GM19463 (cell line): ENCODE data around the gene MBD1.
A peak's percentile ranks its signal among the peaks of the same experiment; 100 is the strongest.
"Not testable (repeated sequence)": the region's sequence is repeated elsewhere in the genome, so short reads cannot be mapped to it uniquely, and the experiment has no call there.

ENCODE experiments used
- ATAC-seq: cut with Tn5 transposase; IDR thresholded peaks from one replicate; pipeline ENCODE4 v1.9.1; 2021; ENCODE audit warnings: mild to moderate bottlenecking, moderate library complexity; ENCODE audit not compliant: unreplicated experiment

Gene MBD1, protein sequence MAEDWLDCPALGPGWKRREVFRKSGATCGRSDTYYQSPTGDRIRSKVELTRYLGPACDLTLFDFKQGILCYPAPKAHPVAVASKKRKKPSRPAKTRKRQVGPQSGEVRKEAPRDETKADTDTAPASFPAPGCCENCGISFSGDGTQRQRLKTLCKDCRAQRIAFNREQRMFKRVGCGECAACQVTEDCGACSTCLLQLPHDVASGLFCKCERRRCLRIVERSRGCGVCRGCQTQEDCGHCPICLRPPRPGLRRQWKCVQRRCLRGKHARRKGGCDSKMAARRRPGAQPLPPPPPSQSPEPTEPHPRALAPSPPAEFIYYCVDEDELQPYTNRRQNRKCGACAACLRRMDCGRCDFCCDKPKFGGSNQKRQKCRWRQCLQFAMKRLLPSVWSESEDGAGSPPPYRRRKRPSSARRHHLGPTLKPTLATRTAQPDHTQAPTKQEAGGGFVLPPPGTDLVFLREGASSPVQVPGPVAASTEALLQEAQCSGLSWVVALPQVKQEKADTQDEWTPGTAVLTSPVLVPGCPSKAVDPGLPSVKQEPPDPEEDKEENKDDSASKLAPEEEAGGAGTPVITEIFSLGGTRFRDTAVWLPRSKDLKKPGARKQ

DNA sequence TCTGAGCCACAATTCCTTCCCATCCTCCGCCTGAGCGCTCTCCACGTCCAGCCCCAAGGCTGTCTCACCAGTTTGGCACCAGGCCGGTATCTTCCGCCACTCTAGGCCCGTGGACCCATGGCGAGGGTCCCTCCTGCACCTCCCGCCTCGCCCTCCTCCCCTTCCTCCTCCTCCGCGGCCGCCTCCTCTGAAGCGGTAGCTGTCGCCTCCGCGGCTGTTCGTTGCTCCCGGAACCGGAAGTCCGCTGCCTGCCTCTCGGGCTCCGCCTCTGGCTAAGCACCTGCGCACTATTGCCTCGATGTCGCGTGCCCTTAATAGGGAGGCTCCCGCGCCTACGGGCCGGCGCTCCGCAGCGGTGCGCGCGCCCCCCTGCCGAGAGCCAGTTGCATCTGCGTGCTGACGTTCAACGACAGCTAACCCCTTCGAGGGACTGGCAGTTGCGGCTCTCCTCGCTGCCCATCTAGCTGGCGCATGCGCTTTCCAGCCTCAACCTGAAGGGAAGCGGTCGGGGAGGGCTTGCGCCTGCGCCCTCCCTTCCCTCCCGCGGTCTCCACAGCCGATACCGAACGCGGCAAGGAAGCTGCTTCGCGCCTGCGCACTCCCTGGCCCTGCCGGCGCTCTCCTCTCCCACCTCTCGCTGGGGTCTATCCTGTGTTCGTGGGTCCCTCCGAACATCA, at the start of gene MBD1:
TSS of gene MBD1 (minus strand) at position 229 of the 677 bp plus-strand sequence. CDS start 1,531 bp downstream, outside the sequence.
- ATAC-seq: peak; percentile 93

DNA sequence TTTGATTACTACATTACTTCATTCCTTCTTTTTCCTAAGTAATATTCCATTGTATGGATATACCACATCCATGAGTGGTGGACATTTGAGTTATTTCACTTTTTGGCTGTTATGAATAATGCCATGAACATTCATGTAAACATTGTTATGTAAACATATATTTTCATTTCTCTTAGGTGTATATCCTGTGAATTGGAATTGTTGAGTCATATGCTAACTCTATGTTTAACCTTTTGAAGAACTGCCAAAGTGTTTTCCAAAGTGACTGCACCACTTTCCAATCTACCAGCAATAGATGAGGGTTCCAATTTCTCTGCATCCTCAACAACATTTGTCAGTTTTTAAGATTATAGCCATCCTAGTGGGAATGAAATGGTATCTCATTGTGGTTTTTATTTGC, 48.9 kb upstream of the MBD1 start:
- no peak for ATAC-seq

DNA sequence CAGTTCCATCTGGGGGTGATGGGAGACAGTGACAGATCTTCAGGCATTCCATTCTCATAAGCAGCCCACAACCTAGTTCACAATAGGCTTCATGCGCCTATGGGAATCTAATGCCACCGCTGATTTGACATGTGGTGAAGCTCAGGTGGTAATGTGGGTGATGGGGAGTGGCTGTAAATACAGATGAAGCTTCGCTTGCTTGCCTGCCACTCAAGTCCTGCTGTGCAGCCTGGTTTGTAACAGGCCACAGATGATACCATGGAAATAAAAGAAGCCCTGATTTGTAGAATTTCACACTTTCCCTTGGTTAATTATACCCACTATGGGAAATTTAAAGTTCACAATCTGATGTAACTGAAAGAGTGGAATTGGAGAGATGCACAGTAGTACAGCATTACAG, 46.7 kb upstream of the MBD1 start:
- no peak for ATAC-seq

DNA sequence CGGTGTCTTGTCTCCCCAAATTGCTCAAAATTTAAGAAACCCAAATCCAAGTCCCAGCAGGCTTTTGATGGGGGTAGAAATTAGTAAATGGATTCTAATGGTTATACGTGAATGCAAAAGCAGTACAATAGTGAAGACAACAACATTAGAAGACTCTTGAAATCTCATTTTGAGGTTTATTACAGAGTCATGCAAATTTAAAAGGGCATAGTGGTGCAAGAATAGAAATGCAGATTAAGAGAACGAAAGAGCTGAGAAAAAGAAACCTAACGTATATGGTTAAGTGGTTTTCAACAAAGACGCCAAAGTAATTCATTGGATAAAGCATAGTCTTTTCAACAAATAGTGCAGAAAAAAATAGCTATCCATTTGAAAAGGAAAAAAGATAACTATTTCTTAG, 39.4 kb upstream of the MBD1 start:
- ATAC-seq: no peak

DNA sequence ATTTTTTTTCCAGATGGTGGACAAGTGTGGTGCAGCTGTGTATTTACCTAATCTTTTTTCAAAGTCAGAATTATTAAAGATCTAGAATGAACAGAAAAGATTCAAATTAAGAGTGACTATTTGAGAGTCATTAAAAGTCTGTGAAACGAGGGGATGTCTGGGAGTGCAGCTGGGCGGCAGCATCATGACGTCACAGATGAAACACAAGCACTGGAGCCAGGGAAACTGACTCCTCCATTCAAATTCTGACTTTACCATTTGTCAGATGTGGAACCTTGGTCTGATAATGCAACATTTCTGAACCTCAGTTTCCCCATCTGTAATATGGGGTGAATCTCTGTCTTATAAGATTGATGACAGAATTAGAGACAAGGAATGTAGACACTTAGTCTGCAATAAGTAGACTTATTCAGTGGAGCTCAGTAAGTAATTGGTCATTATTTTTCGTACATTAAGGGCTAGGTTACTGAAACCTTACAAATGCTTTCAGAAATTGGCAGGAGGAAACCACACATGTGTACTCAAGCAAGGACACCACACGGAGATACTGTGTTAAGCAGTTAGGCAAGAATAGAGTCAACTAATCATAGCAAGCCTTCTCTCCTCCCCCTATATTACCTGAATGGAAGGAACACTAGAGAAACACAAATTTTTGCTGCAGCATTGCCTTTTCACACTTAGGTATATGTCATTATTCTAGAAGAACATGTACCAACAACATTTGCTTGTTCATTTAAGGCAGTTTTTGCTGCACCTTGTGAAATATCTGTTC, 34.0 kb upstream of the MBD1 start:
- ATAC-seq: peak; percentile 67

DNA sequence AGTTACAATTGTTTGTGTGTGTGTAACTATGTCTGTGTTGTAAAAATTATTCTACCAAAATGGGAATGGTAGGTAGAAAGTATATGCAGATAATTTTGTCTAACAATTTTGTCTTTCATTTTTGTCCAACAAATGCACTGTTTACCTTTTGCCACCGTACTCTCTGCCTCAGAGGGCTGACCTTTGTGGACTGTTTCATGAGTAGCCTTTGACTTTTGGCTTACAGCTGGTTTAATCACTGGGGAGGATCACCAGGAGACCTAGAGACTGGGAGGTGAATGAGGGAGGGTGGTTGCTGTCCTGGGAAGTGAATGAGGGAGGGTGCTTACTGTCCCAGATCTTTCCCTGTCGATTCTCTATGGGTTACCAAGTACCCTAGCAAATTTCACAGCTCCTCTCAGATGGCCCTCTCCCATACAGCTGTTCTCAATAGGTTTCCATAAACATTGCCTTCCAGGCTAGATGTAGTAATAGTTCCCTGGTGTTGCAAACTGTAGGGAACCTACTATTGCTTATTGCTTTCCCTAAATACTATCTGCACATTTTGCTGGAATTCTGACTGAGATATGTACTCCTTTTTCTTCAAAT, 32.6 kb upstream of the MBD1 start:
- no peak for ATAC-seq

DNA sequence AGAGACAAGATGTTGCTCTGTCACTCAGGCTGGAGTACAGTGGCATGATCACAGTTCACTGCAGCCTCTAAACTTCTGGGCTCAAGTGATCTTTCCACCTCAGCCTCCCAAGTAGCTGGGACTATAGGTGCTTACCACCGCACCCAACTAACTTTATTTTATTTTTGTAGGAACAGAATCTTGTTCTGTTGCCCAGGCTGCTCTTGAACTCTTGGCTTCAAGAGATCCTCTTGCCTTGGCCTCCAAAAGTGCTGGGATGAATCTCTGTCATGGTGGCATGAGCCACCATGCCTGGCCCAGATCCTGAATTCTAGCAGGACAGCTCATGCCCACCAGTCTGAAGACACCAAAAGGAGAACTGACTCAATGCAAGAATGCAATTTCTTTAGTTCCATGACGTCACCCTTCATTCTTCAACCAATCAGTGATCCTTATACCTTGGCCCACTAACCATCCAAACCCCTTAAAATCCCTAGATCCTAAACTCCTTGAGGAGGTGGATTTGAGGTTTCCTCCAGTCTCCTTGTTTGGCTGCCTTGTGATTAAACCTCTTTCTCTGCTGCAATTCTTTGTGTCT, 31.8 kb upstream of the MBD1 start:
- peak; percentile 33 for ATAC-seq

DNA sequence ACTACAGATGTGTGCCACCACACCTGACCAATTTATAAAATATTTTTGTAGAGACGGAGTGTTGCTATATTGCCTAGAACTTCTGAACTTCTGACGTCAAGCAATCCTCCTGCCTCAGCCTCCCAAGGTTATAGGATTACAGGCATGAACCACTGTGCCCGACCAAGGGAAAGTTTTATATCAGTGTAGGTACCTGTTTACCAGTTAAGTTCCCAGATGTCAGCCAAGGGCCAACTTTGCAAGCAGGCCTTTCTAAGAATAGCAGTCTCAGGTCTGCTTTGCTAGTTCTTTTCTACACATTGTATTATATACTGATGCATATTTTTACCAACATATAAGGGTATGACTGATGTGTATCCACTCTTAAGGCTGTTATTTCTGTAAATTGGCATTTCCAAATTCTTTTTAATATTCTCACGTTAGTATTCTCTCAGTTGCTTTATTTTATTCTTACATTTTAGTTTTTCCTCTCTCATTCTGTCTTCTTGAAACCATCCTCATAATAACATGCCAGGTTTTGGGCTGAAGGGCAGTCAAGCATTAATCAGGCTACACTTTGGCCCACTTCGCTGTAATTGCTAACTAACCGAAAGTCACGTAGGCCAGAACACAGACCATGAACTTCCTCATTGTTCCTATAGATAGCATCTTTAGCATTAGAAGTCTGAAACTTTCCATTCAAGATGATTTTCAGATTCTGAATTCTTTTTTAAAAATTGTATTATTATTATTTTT, 31.1 kb upstream of the MBD1 start:
- peak; percentile 65 for ATAC-seq

DNA sequence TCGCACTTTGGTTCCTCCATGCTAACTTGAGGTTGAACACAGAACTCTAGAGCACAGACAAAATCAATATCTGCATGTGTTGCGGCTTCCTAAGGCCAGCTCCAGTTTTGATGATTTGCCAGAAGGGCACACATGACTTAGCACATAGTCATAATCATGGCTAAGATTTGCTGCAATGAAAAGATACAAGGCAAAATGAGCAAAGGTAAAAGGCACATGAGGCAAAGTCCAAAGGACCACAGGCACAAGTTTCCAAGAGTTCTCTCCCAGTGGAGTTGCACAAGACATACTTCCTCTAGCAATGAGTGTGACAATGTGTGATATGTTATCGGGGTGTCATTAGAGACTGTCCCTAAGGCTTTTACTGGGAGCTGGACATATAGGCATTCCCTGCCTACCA, 30.3 kb upstream of the MBD1 start:
- ATAC-seq: no peak

DNA sequence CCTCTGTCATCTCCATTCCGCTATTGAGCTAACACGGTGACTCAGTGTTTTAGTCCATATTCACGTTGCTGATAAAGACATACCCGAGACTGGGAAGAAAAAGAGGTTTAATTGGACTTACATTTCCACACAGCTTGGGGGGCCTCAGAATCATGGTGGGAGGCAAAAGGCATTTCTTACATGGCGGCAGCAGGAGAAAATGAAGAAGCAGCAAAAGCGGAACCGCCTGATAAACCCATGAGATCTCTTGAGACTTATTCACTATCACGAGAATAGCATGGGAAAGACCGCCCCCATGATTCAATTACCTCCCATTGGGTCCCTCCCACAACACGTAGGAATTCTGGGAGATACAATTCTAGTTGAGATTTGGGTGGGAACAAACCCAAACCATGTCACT, 28.8 kb upstream of the MBD1 start:
- no peak for ATAC-seq

DNA sequence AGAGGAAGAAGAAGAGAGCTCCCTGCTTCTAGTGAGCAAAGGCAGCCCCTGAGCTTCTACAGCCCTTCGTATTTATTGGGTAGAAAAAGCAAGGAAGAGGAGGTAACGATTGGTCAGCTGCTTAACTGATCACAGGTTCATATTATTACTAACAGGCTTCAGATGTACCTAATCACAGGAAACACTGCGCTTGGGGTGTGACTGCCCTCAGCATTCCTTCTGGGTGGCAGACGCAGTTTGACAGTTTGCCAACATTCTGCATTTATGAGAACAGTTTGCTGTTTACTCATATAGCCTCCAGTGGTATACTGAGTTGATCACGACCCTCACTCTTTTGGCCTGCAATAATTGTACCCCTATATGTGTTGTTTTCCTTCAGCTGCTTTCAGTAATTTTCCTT, 27.5 kb upstream of the MBD1 start:
- ATAC-seq: not testable (repeated sequence)

DNA sequence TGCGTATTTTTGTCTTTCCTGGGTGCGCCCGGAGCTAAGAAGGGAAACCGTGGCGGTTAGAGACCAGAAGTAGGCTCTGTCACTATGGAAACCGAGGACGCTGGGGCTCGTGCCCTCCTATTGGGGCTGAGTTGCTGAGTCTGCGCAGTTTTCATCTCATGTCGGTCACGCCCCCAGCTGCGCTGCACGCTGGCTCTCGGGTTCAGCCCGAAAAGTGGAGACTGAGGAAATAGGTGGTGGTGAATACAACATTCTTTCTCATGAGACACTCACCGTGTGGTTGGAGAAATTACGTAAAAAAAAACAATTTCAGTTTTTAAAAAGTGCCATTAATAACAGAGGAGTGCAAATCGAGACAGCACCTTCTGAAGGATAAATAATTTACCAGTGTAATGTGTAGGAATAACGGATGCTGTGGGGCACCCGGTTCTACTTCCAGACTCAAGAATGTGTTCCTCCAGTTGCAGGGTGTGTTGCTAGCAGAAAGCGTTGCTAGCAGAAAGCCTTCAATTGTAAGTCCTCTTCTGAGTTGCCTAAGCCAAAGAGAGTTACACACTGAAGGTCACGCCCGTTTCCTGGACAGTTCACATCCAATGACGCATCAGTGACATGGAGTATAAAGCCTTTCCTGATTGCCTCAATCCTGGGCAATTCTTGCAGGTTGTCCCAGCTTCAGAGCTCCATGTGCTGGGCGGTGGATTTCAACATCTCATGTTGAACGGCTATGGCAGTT, 26.6 kb upstream of the MBD1 start:
- ATAC-seq: peak; percentile 85

DNA sequence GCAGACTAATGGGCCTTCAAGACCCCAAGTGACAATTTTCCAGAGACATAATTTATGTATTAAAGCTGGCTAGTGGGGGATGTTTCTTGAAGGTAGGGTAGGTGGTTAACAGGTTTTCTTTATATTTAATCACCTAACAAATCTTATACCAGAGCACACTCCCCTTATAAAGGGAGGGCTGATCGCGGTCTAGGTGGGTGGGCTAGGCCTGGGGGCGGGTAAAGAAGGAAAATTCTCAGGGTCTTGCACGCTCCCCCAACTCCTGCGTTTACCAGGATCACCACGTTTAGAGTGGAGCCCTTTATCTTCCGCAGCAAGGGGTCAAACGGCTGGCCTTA, 26.0 kb upstream of the MBD1 start:
- ATAC-seq: no peak

DNA sequence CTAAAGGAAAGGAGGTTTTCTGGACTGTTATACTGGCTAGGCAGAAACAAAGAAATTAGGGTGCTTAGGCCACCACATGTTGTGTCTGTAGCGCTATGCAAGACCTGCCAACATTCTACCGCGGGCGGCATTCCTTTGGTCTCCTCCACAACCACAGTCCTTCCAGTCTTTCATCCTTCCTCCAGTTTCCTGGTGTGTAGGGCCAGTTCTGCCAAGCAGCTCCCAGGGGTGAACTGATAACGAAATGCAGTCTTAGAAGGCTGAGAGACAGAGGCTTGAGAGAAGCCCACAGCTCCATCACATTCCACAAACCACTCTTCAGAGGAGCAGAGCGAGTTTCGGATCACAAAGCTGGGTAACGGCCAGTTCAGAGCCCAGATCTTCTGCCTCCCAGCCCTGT, 25.6 kb upstream of the MBD1 start:
- no peak for ATAC-seq

DNA sequence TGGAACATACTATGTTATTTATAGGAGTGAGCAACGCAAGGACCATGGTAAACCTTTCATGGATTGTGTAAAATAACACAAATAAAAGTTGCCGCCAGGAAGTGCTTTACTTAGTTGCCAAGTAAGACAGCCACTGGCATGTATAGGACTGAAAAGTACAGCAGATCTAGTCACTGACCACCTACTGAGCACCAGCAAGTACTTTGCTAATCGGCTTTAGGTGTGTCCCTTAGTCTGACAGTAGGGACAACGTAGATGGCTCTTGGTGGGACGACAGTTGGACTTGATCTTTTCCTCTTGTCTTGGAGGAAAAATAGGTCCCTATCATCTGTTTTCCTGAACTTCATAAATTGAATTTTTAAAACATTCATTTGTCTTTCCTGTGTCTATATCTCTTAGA, 19.8 kb upstream of the MBD1 start:
- ATAC-seq: no peak

DNA sequence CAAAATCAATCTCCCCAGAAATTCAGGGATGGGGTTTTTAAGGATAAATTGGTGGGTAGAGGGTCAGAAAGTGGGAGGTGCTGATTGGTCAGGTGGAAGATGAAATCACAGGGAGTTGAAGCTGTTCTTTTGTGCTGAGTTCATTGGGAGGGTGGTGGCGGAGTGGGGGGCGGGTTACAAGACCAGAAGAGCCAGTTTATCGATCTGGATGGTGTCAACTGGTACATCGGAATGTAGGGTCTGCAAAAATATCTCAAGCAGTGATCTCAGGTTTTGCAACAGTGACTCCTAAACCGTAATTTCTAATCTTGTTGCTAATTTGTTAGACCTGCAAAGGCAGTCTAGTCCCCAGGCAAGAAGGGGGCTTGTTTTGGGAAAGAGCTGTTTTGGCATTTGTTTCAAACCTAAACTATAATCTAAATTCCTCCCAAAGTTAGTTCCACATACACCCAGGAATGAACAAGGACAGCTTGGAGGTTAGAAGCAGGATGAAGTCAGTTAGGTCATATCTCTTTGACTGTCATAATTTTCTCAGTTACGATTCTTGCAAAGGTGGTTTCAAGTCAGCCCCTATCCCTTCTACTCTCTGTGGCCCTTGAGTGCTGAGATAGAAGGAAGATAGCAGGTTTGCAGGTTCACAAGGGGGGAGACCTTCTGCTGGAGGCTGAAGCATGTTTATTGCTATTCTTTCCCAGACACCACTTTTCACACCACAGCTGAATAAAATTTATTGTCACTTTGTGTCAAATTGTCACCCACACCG, 18.5 kb upstream of the MBD1 start:
- no peak for ATAC-seq

DNA sequence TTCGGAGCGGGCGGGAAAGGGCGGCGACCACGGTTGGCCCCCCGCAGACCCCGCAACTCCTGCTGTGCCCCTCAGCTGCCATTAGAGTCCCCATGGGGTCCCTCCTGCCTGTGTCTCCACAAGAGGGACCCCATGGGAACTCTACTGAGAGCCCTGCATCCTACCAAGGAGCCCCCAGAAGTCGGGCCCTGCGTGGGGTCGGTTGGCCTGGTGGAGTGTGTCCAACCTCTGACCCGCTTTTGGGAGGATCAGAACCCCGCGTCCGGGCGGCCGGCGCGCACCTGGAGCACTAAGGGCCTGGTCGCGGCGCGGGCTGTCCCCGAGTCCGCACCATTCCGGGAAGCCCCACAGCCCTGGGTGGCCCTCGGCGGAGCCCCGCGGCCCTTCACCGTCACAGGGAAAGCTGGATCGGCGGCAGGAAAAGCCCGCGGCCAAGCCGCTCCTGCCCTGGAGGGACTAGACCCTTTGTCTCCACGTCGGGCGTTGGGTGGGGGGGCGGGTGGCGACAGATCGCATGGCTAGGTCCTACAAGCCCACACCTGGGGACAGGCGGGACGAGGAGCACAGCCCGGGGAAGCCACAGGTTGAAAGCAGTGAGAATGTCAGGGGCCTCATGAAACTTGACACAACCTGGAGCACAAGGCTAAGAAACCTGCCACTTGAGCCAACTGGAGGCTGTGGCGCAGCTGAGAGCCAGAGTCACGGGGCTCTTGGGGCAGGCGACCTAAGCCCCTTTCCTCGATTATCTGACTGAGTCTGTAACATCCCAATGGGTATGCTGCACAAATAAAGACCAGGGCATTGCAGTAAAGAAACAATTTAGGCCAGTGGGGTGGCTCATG, 17.3 kb upstream of the MBD1 start:
- ATAC-seq: no peak
